ENCODE measurements around the gene GRID1. TPM values are rescaled to one million over a fixed set of nuclear protein-coding genes. Genes with fewer than 3 reads are reported as not detected.

The GRID1 gene
- total RNA-seq, 2 donors from 2014 or later: 0.37 to 0.67 TPM

- Histone ChIP-seq H3K4me1 (no peaks in the 10 kb centered on the region), H3K36me3 (no peaks in the 10 kb centered on the region), H3K4me3 (no peak overlapping the region), H3K27ac (no peak overlapping the region), H3K9me3 (no peaks in the 10 kb centered on the region), H3K27me3 (no peaks in the 10 kb centered on the region)
- DNase-seq (ENCODE audit: low spot score): no peak
- no peak for TF ChIP-seq CTCF (IDR thresholded peaks at IDR 0.05)
These were observed 171.9 kb downstream of the GRID1 start for GRCh38 chr10:86194684-86195083.

DNA sequence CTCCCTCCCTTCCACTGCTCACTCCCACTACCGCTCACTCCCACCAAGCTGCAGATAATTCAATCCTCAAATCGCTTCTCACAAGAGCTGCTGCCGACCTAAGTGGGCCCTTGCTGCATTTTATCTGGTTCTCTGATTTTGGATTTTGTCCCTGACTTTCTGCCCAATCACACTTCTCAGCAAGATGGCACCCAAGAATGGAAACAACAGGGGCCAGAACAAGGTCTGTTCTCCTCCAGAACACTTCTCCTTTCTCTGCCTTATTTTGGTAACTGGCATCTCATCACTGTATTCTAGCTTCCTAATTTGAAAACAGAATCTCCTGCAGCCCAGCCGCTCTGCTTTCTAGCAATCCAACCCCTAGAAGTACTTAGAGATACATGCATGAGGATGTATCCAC lies 172.8 kb downstream of the GRID1 start:
- no peaks in the 10 kb centered on the region for H3K4me1 ChIP-seq
- no peaks in the 10 kb centered on the region for H3K27me3 ChIP-seq
- TF ChIP-seq CTCF (IDR thresholded peaks at IDR 0.05): no peak
- no peaks in the 10 kb centered on the region for H3K36me3 ChIP-seq
- no peak for DNase-seq (ENCODE audit: low spot score)
- H3K27ac ChIP-seq: no peak overlapping the region
- no peaks in the 10 kb centered on the region for H3K9me3 ChIP-seq
- no peak overlapping the region for H3K4me3 ChIP-seq

DNA sequence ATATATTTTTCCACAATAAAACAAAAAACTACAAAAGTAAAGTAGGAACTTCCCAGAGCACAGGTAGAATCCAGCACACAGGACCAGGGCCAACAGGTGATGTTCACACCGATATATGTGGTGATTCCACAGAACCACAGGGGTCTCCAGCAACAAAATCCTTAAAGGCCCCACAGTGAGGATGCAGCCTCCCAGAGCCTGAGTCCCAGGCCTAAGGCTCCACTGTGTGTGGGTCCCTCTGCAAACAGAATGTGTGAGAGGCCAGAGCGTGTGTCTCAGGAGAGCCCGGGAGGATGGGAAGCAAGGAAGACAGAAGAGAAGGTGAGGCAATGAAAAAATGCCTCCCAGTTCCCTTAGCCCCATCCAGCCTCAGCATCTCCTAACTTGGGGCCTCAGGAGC lies 173.9 kb downstream of the GRID1 start:
- Histone ChIP-seq H3K4me1 (no peaks in the 10 kb centered on the region), H3K9me3 (no peaks in the 10 kb centered on the region), H3K27ac (no peak overlapping the region), H3K4me3 (no peak overlapping the region), H3K36me3 (no peaks in the 10 kb centered on the region), H3K27me3 (no peaks in the 10 kb centered on the region)
- no peak for TF ChIP-seq CTCF (IDR thresholded peaks at IDR 0.05)
- no peak for DNase-seq (ENCODE audit: low spot score)

GRCh38 chr10:86192147-86192546 lies 174.4 kb downstream of the GRID1 start:
- Histone ChIP-seq H3K36me3 (no peaks in the 10 kb centered on the region), H3K27me3 (no peaks in the 10 kb centered on the region), H3K4me3 (no peak overlapping the region), H3K27ac (no peak overlapping the region), H3K4me1 (no peaks in the 10 kb centered on the region), H3K9me3 (no peaks in the 10 kb centered on the region)
- no peak for DNase-seq (ENCODE audit: low spot score)
- TF ChIP-seq CTCF (IDR thresholded peaks at IDR 0.05): no peak

GRCh38 chr10:86191686-86192085 lies 174.9 kb downstream of the GRID1 start:
- Histone ChIP-seq H3K4me1 (no peaks in the 10 kb centered on the region), H3K36me3 (no peaks in the 10 kb centered on the region), H3K27me3 (no peaks in the 10 kb centered on the region), H3K27ac (no peak overlapping the region), H3K9me3 (no peaks in the 10 kb centered on the region), H3K4me3 (no peak overlapping the region)
- DNase-seq (ENCODE audit: low spot score): no peak
- no peak for TF ChIP-seq CTCF (IDR thresholded peaks at IDR 0.05)

DNA sequence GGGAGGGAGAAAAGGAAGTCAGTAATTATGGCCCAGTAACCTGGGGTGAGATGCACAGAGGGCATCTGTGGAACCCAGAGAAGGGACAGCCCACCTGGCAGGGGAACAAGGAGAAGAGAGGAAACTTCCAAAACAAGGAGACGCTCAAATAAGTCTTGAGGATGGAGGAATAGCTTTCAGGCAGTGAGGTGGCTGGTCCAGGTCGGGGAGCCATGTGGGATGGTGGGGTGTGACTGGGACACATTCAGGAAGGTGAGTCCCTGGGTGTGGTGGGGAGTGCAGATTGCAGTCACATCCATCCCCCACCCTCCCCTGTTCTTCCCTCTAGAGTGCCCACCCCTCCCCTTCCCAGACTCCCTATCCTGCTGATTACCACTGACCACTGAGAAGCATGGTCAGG lies 175.4 kb downstream of the GRID1 start:
- Histone ChIP-seq H3K27me3 (no peaks in the 10 kb centered on the region), H3K4me3 (no peak overlapping the region), H3K36me3 (no peaks in the 10 kb centered on the region), H3K4me1 (no peaks in the 10 kb centered on the region), H3K9me3 (no peaks in the 10 kb centered on the region), H3K27ac (no peak overlapping the region)
- DNase-seq (ENCODE audit: low spot score): no peak
- TF ChIP-seq CTCF (IDR thresholded peaks at IDR 0.05): no peak
